HCT116 (cell line): Measurements from ENCODE around the gene ZSCAN5B. TPM values are rescaled to one million over a fixed set of nuclear protein-coding genes. Genes with fewer than 3 reads are reported as not detected.

Experiments
- ATAC-seq: fragments of 200-7000 bp; cut with Tn5 transposase; 2 replicates; pipeline ENCODE4 v1.9.1; 2020; ENCODE audit warnings: mild to moderate bottlenecking, moderate library complexity
- BruUV-seq: library from RNA; stranded (reverse); fragments of 400-500 nt; replicated peaks from 2 replicates; lab custom pipeline; 2021; lab: Mats Ljungman, UMichigan
- CTCF ChIA-PET: fragments of 300-600 bp; sonication (Branson Sonifier 250); formaldehyde crosslinking; loops from one replicate; lab custom pipeline; 2021; ENCODE audit warnings: antibody characterized with exemption; lab: Charles Lee
- POLR2A ChIA-PET: fragments of 300-600, 350-600 bp; sonication (Branson Sonifier 250); formaldehyde crosslinking; loops from one replicate; lab custom pipeline; 2021; ENCODE audit warnings: antibody characterized with exemption; lab: Charles Lee
- RAD21 ChIA-PET, 2 experiments: fragments of 300-600 bp; sonication (Branson Sonifier 250); formaldehyde crosslinking; loops; one replicate each; lab custom pipeline; 2023; ENCODE audit warnings: low total read pairs in 2 of 2; ENCODE audit not compliant: uncharacterized antibody in 2 of 2, unreplicated experiment in 2 of 2, low non-redundant PET in 1 of 2; lab: Charles Lee
- DNase-seq: peaks from one replicate; pipeline ENCODE4 v3.0.0-alpha.2; 2010; ENCODE audit warnings: low read depth, low spot score
- H2AFZ ChIP-seq: fragments of 200-600 bp; shearing (Covaris generic), sonication (generic); 2 replicates; pipeline ENCODE4 v1.6.1; 2017; ENCODE audit warnings: low read depth, mixed run types, mixed read lengths, antibody characterized with exemption, low read length; ENCODE audit not compliant: poor library complexity, severe bottlenecking
- H3K27ac ChIP-seq: 2 replicates; pipeline ENCODE4 v1.5.1; 2012; ENCODE audit warnings: low read depth, low read length
- H3K27me3 ChIP-seq: fragments of 200-600 bp; sonication (generic); 2 replicates; pipeline ENCODE4 v1.6.1; 2016; ENCODE audit warnings: mixed run types, low read length, mixed read lengths; ENCODE audit not compliant: insufficient read depth
- H3K36me3 ChIP-seq, 2 experiments: fragments of 200-500 bp in 1 of 2; fragments of 200-600 bp in 1 of 2; sonication (Bioruptor generic) in 1 of 2; sonication (generic) in 1 of 2; 2 replicates each; pipeline versions ENCODE4 v1.5.1 to v1.6.1; 2014 to 2016; ENCODE audit warnings: low read length in 2 of 2, inconsistent platforms in 1 of 2, mixed read lengths in 1 of 2, mixed run types in 1 of 2; ENCODE audit not compliant: insufficient read depth in 2 of 2, control insufficient read depth in 1 of 2
- H3K4me1 ChIP-seq, 2 experiments: fragments of 200-600 bp in 1 of 2; sonication (generic) in 1 of 2; 2 replicates each; pipeline versions ENCODE4 v1.5.1 to v1.6.1; 2012 to 2017; ENCODE audit warnings: low read length in 2 of 2, inconsistent platforms in 1 of 2, mild to moderate bottlenecking in 1 of 2, mixed read lengths in 1 of 2, mixed run types in 1 of 2, moderate library complexity in 1 of 2; ENCODE audit not compliant: insufficient read depth in 2 of 2, control insufficient read depth in 1 of 2
- H3K4me2 ChIP-seq: fragments of 200-600 bp; sonication (generic); 2 replicates; pipeline ENCODE4 v1.6.1; 2017; ENCODE audit warnings: mixed run types, low read length, mixed read lengths
- H3K4me3 ChIP-seq, 2 experiments: fragments of 200-600 bp in 1 of 2; sonication (generic) in 1 of 2; replicated peaks in 1 of 2; 2 replicates each; pipeline ENCODE4 v1.5.1; 2011 to 2016; ENCODE audit warnings: low read length in 2 of 2, control low read depth in 1 of 2, low read depth in 1 of 2, mild to moderate bottlenecking in 1 of 2, mixed read lengths in 1 of 2, mixed run types in 1 of 2
- H3K79me2 ChIP-seq: fragments of 200-600 bp; sonication (generic); 2 replicates; pipeline ENCODE4 v1.6.1; 2017; ENCODE audit warnings: mild to moderate bottlenecking, mixed run types, low read length, moderate library complexity, mixed read lengths; ENCODE audit not compliant: insufficient read depth
- H3K9ac ChIP-seq: fragments of 200-600 bp; sonication (generic); 2 replicates; pipeline ENCODE4 v1.6.1; 2016; ENCODE audit warnings: low read length, mixed read lengths
- H3K9me2 ChIP-seq: fragments of 200-600 bp; sonication (generic), shearing (Covaris generic); 2 replicates; pipeline ENCODE4 v1.6.1; 2017; ENCODE audit warnings: mixed run types, mild to moderate bottlenecking, moderate library complexity; ENCODE audit not compliant: insufficient read depth
- H3K9me3 ChIP-seq, 2 experiments: fragments of 200-500 bp in 1 of 2; fragments of 200-600 bp in 1 of 2; sonication (Bioruptor generic) in 1 of 2; sonication (generic) in 1 of 2; 2 replicates each; pipeline ENCODE4 v1.6.1; 2014 to 2017; ENCODE audit warnings: low read length in 2 of 2, mixed read lengths in 2 of 2, inconsistent platforms in 1 of 2, low read depth in 1 of 2, mild to moderate bottlenecking in 1 of 2, mixed run types in 1 of 2, moderate library complexity in 1 of 2; ENCODE audit not compliant: control insufficient read depth in 1 of 2, insufficient read depth in 1 of 2
- H4K20me1 ChIP-seq: fragments of 200-600 bp; sonication (generic), shearing (Covaris generic); 2 replicates; pipeline ENCODE4 v1.6.1; 2017; ENCODE audit warnings: mixed run types, mild to moderate bottlenecking, moderate library complexity; ENCODE audit not compliant: insufficient read depth
- CBX3 ChIP-seq: IDR thresholded peaks from 2 replicates; pipeline ENCODE4 v1.6.1; 2012; ENCODE audit warnings: low read depth
- CEBPB ChIP-seq: IDR thresholded peaks from 2 replicates; pipeline ENCODE4 v1.6.1; 2012; ENCODE audit warnings: low read depth
- EGR1 ChIP-seq: IDR thresholded peaks from 2 replicates; pipeline ENCODE4 v1.6.1; 2012; ENCODE audit warnings: low read depth
- ELF1 ChIP-seq: IDR thresholded peaks from 2 replicates; pipeline ENCODE4 v1.6.1; 2012; ENCODE audit warnings: low read depth, borderline replicate concordance
- EZH2phosphoT487 ChIP-seq: fragments of 200-600 bp; IDR thresholded peaks from 2 replicates; pipeline ENCODE4 v1.6.1; 2018; ENCODE audit warnings: antibody characterized with exemption, borderline replicate concordance
- JUND ChIP-seq: IDR thresholded peaks from 2 replicates; pipeline ENCODE4 v1.6.1; 2012
- POLR2A ChIP-seq: IDR thresholded peaks from 2 replicates; pipeline ENCODE4 v1.7.0; 2011; ENCODE audit warnings: borderline replicate concordance; ENCODE audit not compliant: insufficient read depth, insufficient read length; ENCODE audit errors: extremely low read depth
- POLR2AphosphoS5 ChIP-seq: IDR thresholded peaks from 2 replicates; pipeline ENCODE4 v1.6.1; 2011; ENCODE audit warnings: mild to moderate bottlenecking, low read depth, low read length, moderate library complexity
- RAD21 ChIP-seq: IDR thresholded peaks from 2 replicates; pipeline ENCODE4 v1.6.1; 2012; ENCODE audit warnings: low read depth, mild to moderate bottlenecking
- SP1 ChIP-seq: IDR thresholded peaks from 2 replicates; pipeline ENCODE4 v1.6.1; 2012; ENCODE audit warnings: low read depth
- TCF7L2 ChIP-seq: IDR thresholded peaks from 2 replicates; pipeline ENCODE4 v1.7.0; 2011; ENCODE audit warnings: borderline replicate concordance, inconsistent platforms; ENCODE audit not compliant: insufficient read depth, insufficient read length; ENCODE audit errors: extremely low read depth
- YY1 ChIP-seq: IDR thresholded peaks from 2 replicates; pipeline ENCODE4 v1.6.1; 2011; ENCODE audit warnings: low read length, low read depth, moderate library complexity, mild to moderate bottlenecking; ENCODE audit not compliant: insufficient replicate concordance; ENCODE audit errors: extremely low read depth
- ZBTB33 ChIP-seq: IDR thresholded peaks from 2 replicates; pipeline ENCODE4 v1.6.1; 2011; ENCODE audit warnings: mild to moderate bottlenecking, low read length, moderate library complexity; ENCODE audit not compliant: insufficient replicate concordance; ENCODE audit errors: extremely low read depth
- intact Hi-C: fragments of 100-400 bp; cut with micrococcal nuclease; formaldehyde crosslinking; loops from 2 replicates; pipeline ENCODE4 v1.10.0; 2022
- total RNA-seq: library from RNA; stranded (reverse); gene quantifications from one replicate; pipeline ENCODE4 v1.2.1, GENCODE V29; 2021; ENCODE audit not compliant: unreplicated experiment
- TF ChIP-seq, protein P1 (sequence below): IDR thresholded peaks from 2 replicates; pipeline ENCODE4 v1.6.1; 2012; ENCODE audit warnings: low read depth

Gene ZSCAN5B
- total RNA-seq, 1 experiment from 2014 or later: not detected

DNA sequence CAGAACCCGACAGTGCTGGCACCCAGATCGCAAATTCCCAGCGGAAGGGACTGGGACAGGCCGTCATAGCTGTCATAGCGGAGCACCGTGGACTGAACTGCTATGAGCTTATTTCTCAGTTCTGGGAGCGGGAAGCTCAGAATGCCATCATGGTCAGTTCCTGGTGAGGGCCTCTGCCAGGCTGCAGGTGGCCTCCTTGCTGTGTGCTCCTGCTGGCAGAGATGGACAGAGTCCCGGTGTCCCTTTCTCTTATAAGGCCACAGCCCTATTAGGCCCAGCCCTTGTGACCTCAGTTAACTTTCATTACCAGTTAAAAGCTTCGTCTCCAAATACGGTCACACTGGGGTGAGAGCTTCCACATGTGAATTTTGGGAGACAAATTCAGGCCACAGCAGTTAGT lies 51.9 kb downstream of the ZSCAN5B start:
- Histone ChIP-seq H3K36me3 (no peaks in the 10 kb centered on the region), H3K27me3 (no peaks in the 10 kb centered on the region), H2AFZ (no peak overlapping the region), H3K79me2 (no peaks in the 10 kb centered on the region; the same call in 1 of the 2 replicates), H3K9ac (no peak overlapping the region), H3K27ac (no peak overlapping the region), H4K20me1 (no peaks in the 10 kb centered on the region), H3K4me1 (peaks cover 0 to 4% of the 10 kb centered on the region in 2 experiments; a peak in 2 of 4 replicates), H3K4me3 (no peak overlapping the region), H3K4me2 (no peak overlapping the region), H3K9me2 (no peaks in the 10 kb centered on the region), H3K9me3 (no peaks in the 10 kb centered on the region)
- BruUV-seq: no TSS peak
- ATAC-seq: no peak
- CTCF ChIA-PET: interaction anchor here (1.0 kb wide), 1 partner anchor 26 kb away, joined by 3 read pairs; no protein-coding TSS in a partner anchor
- DNase-seq: no peak
- intact Hi-C loops: no loop called here
- POLR2A ChIA-PET: no interaction called here
- TF ChIP-seq EZH2phosphoT487: no peak
- no peak for TF ChIP-seq POLR2A
- TF ChIP-seq ZBTB33: no peak
- TF ChIP-seq EGR1: no peak
- TF ChIP-seq, protein P1, sequence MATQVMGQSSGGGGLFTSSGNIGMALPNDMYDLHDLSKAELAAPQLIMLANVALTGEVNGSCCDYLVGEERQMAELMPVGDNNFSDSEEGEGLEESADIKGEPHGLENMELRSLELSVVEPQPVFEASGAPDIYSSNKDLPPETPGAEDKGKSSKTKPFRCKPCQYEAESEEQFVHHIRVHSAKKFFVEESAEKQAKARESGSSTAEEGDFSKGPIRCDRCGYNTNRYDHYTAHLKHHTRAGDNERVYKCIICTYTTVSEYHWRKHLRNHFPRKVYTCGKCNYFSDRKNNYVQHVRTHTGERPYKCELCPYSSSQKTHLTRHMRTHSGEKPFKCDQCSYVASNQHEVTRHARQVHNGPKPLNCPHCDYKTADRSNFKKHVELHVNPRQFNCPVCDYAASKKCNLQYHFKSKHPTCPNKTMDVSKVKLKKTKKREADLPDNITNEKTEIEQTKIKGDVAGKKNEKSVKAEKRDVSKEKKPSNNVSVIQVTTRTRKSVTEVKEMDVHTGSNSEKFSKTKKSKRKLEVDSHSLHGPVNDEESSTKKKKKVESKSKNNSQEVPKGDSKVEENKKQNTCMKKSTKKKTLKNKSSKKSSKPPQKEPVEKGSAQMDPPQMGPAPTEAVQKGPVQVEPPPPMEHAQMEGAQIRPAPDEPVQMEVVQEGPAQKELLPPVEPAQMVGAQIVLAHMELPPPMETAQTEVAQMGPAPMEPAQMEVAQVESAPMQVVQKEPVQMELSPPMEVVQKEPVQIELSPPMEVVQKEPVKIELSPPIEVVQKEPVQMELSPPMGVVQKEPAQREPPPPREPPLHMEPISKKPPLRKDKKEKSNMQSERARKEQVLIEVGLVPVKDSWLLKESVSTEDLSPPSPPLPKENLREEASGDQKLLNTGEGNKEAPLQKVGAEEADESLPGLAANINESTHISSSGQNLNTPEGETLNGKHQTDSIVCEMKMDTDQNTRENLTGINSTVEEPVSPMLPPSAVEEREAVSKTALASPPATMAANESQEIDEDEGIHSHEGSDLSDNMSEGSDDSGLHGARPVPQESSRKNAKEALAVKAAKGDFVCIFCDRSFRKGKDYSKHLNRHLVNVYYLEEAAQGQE: no peak
- no peak for TF ChIP-seq TCF7L2
- TF ChIP-seq CBX3: no peak
- no peak for TF ChIP-seq JUND
- TF ChIP-seq POLR2AphosphoS5: no peak
- TF ChIP-seq RAD21: no peak
- TF ChIP-seq SP1: no peak
- no peak for TF ChIP-seq ELF1
- TF ChIP-seq CEBPB: no peak
- no peak for TF ChIP-seq YY1
- RAD21 ChIA-PET: no interaction called here
